H1 (cell line): ENCODE measurements around the gene KIAA1143. TPM values are rescaled to one million over a fixed set of nuclear protein-coding genes. Genes with fewer than 3 reads are reported as not detected.

Experiments used
- CTCF ChIA-PET: fragments of 300-600 bp; sonication (Branson Sonifier 250); formaldehyde crosslinking; loops from one replicate; lab custom pipeline; 2021; ENCODE audit not compliant: partially characterized antibody; lab: Charles Lee
- POLR2A ChIA-PET: fragments of 300-600 bp; sonication (Branson Sonifier 250); formaldehyde crosslinking; loops from one replicate; lab custom pipeline; 2021; ENCODE audit warnings: inconsistent platforms; ENCODE audit not compliant: partially characterized antibody; lab: Charles Lee
- DNase-seq, 2 experiments: peaks; one replicate each; pipeline versions ENCODE4 v3.0.0 to v3.0.0-alpha.2; 2010 to 2022; ENCODE audit warnings: low spot score in 2 of 2, low read depth in 1 of 2, mixed read lengths in 1 of 2
- FAIRE-seq: peaks from 2 replicates; lab custom pipeline; 2011; peaks lifted over from hg19 to GRCh38; lab: Jason Lieb, UNC
- H2AFZ ChIP-seq: 2 replicates; pipeline ENCODE4 v1.8.1; 2012; ENCODE audit warnings: low read length, inconsistent platforms
- H2AK5ac ChIP-seq: 2 replicates; pipeline ENCODE4 v1.6.1; 2013; ENCODE audit warnings: low read depth, low read length
- H2BK120ac ChIP-seq: replicated peaks from 2 replicates; pipeline ENCODE3; 2013; ENCODE audit warnings: low read depth, low read length, inconsistent platforms
- H2BK12ac ChIP-seq: 2 replicates; pipeline ENCODE4 v1.6.1; 2013; ENCODE audit warnings: low read depth, low read length
- H2BK15ac ChIP-seq: 2 replicates; pipeline ENCODE4 v1.6.1; 2013; ENCODE audit warnings: low read length
- H2BK20ac ChIP-seq: 2 replicates; pipeline ENCODE4 v1.6.1; 2013; ENCODE audit warnings: low read length
- H2BK5ac ChIP-seq: 2 replicates; pipeline ENCODE4 v1.6.1; 2013; ENCODE audit warnings: low read depth, low read length
- H3K14ac ChIP-seq: 2 replicates; pipeline ENCODE4 v1.6.1; 2013; ENCODE audit warnings: inconsistent platforms; ENCODE audit not compliant: insufficient read length
- H3K18ac ChIP-seq: 2 replicates; pipeline ENCODE4 v1.6.1; 2013; ENCODE audit warnings: low read length; ENCODE audit errors: extremely low read depth
- H3K23ac ChIP-seq: 2 replicates; pipeline ENCODE4 v1.6.1; 2013; ENCODE audit warnings: inconsistent platforms; ENCODE audit not compliant: insufficient read length
- H3K23me2 ChIP-seq: 2 replicates; pipeline ENCODE4 v1.6.1; 2013; ENCODE audit warnings: low read depth, low read length
- H3K27ac ChIP-seq: 2 replicates; pipeline ENCODE4 v1.6.1; 2011; ENCODE audit warnings: low read depth, low read length, inconsistent platforms
- H3K27me3 ChIP-seq, 4 experiments: replicated peaks in 1 of 4; 1 replicate in 1 of 4; 2 replicates in 3 of 4; pipeline versions ENCODE4 v1.6.1 to v1.8.1; 2011 to 2013; ENCODE audit warnings: low read length in 3 of 4, mild to moderate bottlenecking in 3 of 4, inconsistent platforms in 2 of 4, mixed read lengths in 2 of 4, moderate library complexity in 1 of 4; ENCODE audit not compliant: control insufficient read depth in 3 of 4, insufficient read depth in 3 of 4; ENCODE audit errors: extremely low read depth in 1 of 4
- H3K36me3 ChIP-seq, 4 experiments: 2 replicates each; pipeline versions ENCODE4 v1.6.1 to v1.8.1; 2011 to 2013; ENCODE audit warnings: mild to moderate bottlenecking in 4 of 4, low read length in 3 of 4, moderate library complexity in 2 of 4, control low read depth in 1 of 4, inconsistent platforms in 1 of 4; ENCODE audit not compliant: insufficient read depth in 4 of 4, control insufficient read depth in 2 of 4
- H3K4ac ChIP-seq: replicated peaks from 2 replicates; pipeline ENCODE3; 2013; ENCODE audit warnings: low read length, low read depth, mixed read lengths, inconsistent platforms; ENCODE audit not compliant: insufficient read length
- H3K4me1 ChIP-seq, 4 experiments: replicated peaks in 1 of 4; 1 replicate in 1 of 4; 2 replicates in 3 of 4; pipeline versions ENCODE4 v1.6.1 to v1.8.1; 2011 to 2013; ENCODE audit warnings: low read length in 3 of 4, inconsistent platforms in 2 of 4, mixed read lengths in 1 of 4; ENCODE audit not compliant: insufficient read depth in 4 of 4, control insufficient read depth in 3 of 4
- H3K4me2 ChIP-seq, 2 experiments: 2 replicates each; pipeline versions ENCODE4 v1.6.1 to v1.8.1; 2011 to 2013; ENCODE audit warnings: low read depth in 2 of 2, low read length in 2 of 2, control low read depth in 1 of 2, inconsistent platforms in 1 of 2, mild to moderate bottlenecking in 1 of 2; ENCODE audit not compliant: insufficient read depth in 1 of 2
- H3K4me3 ChIP-seq, 4 experiments: fragments of 200-600, 300-600 bp in 1 of 4; sonication (generic), shearing (Covaris generic), sonication (Bioruptor Twin) in 1 of 4; 2 replicates each; pipeline versions ENCODE4 v1.5.1 to v1.8.1; 2011 to 2016; ENCODE audit warnings: low read length in 4 of 4, low read depth in 3 of 4, control low read depth in 2 of 4, inconsistent platforms in 2 of 4, mild to moderate bottlenecking in 2 of 4, mixed read lengths in 1 of 4, moderate library complexity in 1 of 4; ENCODE audit not compliant: insufficient read depth in 2 of 4; ENCODE audit errors: extremely low read depth in 1 of 4
- H3K56ac ChIP-seq: replicated peaks from 2 replicates; pipeline ENCODE3; 2013; ENCODE audit warnings: low read depth, mild to moderate bottlenecking, mixed read lengths, low read length, inconsistent platforms; ENCODE audit not compliant: insufficient read length
- H3K79me1 ChIP-seq: 2 replicates; pipeline ENCODE4 v1.6.1; 2013; ENCODE audit warnings: low read depth, low read length, control low read depth
- H3K79me2 ChIP-seq, 2 experiments: 2 replicates each; pipeline versions ENCODE4 v1.6.1 to v1.8.1; 2012 to 2013; ENCODE audit warnings: low read length in 2 of 2, mild to moderate bottlenecking in 2 of 2, inconsistent platforms in 1 of 2; ENCODE audit not compliant: insufficient read depth in 2 of 2, control insufficient read depth in 1 of 2
- H3K9ac ChIP-seq, 4 experiments: replicated peaks in 1 of 4; 1 replicate in 1 of 4; 2 replicates in 3 of 4; pipeline versions ENCODE4 v1.6.1 to v1.8.1; 2011 to 2013; ENCODE audit warnings: low read depth in 3 of 4, low read length in 3 of 4, control low read depth in 2 of 4, mild to moderate bottlenecking in 2 of 4, moderate library complexity in 2 of 4, inconsistent platforms in 1 of 4; ENCODE audit errors: extremely low read depth in 1 of 4
- H3K9me3 ChIP-seq, 2 experiments: 2 replicates each; pipeline versions ENCODE4 v1.6.1 to v1.8.1; 2012 to 2013; ENCODE audit warnings: mild to moderate bottlenecking in 2 of 2, moderate library complexity in 2 of 2, control low read depth in 1 of 2, inconsistent platforms in 1 of 2, low read depth in 1 of 2, low read length in 1 of 2, mixed read lengths in 1 of 2; ENCODE audit not compliant: insufficient read depth in 2 of 2
- H4K20me1 ChIP-seq, 2 experiments: replicated peaks in 1 of 2; 2 replicates each; pipeline versions ENCODE3 to v1.8.1; 2011 to 2013; ENCODE audit warnings: inconsistent platforms in 2 of 2, low read length in 2 of 2, mild to moderate bottlenecking in 1 of 2; ENCODE audit not compliant: insufficient read depth in 2 of 2, control insufficient read depth in 1 of 2
- H4K5ac ChIP-seq: 2 replicates; pipeline ENCODE4 v1.6.1; 2013; ENCODE audit warnings: low read length, low read depth, mixed read lengths, inconsistent platforms; ENCODE audit not compliant: insufficient read length
- H4K8ac ChIP-seq: 2 replicates; pipeline ENCODE4 v1.8.0; 2013; ENCODE audit warnings: mild to moderate bottlenecking, moderate library complexity, low read length, inconsistent platforms; ENCODE audit not compliant: insufficient read depth; ENCODE audit errors: extremely low read depth
- H4K91ac ChIP-seq: replicated peaks from 2 replicates; pipeline ENCODE3; 2013; ENCODE audit warnings: low read length, mixed read lengths, inconsistent platforms; ENCODE audit not compliant: insufficient read length
- CHD1 ChIP-seq: IDR thresholded peaks from 2 replicates; pipeline ENCODE4 v1.6.1; 2012; ENCODE audit warnings: low read depth, low read length, improper control_type of control experiment
- JUN ChIP-seq: IDR thresholded peaks from 2 replicates; pipeline ENCODE4 v1.6.1; 2011; ENCODE audit warnings: low read depth, mild to moderate bottlenecking, improper control_type of control experiment, low read length
- SP1 ChIP-seq: IDR thresholded peaks from 2 replicates; pipeline ENCODE4 v1.6.1; 2011; ENCODE audit warnings: low read depth, low read length
- SUZ12 ChIP-seq: fragments of 200-600 bp; sonication (generic); IDR thresholded peaks from 2 replicates; pipeline ENCODE4 v1.6.1; 2012; ENCODE audit warnings: mild to moderate bottlenecking, inconsistent platforms, low read length, moderate library complexity, mixed read lengths
- polyA plus RNA-seq, 7 experiments: library from polyadenylated mRNA; depleted of rRNA in 3 of 7; stranded (reverse) in 5 of 7; unstranded in 2 of 7; fragments of >200 nt in 5 of 7; fragments of 200-250 nt in 2 of 7; gene quantifications; 1 replicate in 5 of 7; 2 replicates in 1 of 7; 4 replicates in 1 of 7; pipeline versions ENCODE4 v1.2.1 to v1.2.3, GENCODE V29; 2011 to 2013; ENCODE audit warnings: missing spikeins in 2 of 7, mixed read lengths in 2 of 7
- total RNA-seq: library from RNA; stranded (reverse); fragmentation: NEBNext Ultra II Directional; extraction: Animal tissue kit (Norgen Biotek cat#: 25700); gene quantifications from 2 replicates; pipeline ENCODE4 v1.2.1, GENCODE V29; 2021

Gene KIAA1143
- total and polyA plus RNA-seq, 2 of the 8 experiments (the other 6 are each of a cell fraction or from before 2014, with no cell fraction given): 16.2 to 67.2 TPM

GRCh38 chr3:44764248-44764647, 2.8 kb upstream of the KIAA1143 start:
- ChIA-PET CTCF (no interaction called here), POLR2A (no interaction called here)
- Histone ChIP-seq H4K20me1 (no peaks in the 10 kb centered on the region), H3K23ac (no peak overlapping the region), H3K4me1 (no peaks in the 10 kb centered on the region; a peak in 1 of 7 replicates), H2AK5ac (no peak overlapping the region), H2BK15ac (no peak overlapping the region), H4K91ac (no peak overlapping the region), H2AFZ (no peak overlapping the region), H4K5ac (no peak overlapping the region), H3K27me3 (no peaks in the 10 kb centered on the region), H2BK20ac (no peak overlapping the region), H4K8ac (no peak overlapping the region), H3K14ac (no peak overlapping the region), H3K23me2 (peaks cover 2% of the 10 kb centered on the region; the same call in 1 of the 2 replicates), H3K56ac (no peak overlapping the region), H3K36me3 (peaks cover 3 to 32% (median 13%) of the 10 kb centered on the region in 4 experiments), H2BK5ac (no peak overlapping the region), H3K9ac (no peak overlapping the region), H3K79me1 (peaks cover 5% of the 10 kb centered on the region; the same call in 1 of the 2 replicates), H3K18ac (no peak overlapping the region)
- no peak for FAIRE-seq
- DNase-seq: no peak
- no peak for TF ChIP-seq SP1
- TF ChIP-seq CHD1: no peak
- TF ChIP-seq SUZ12: no peak
- no peak for TF ChIP-seq JUN
- TF ChIP-seq, all 59 proteins: peak for 0
- peaks cover 7 to 14% of the 10 kb centered on the region in 2 experiments for H3K9me3 ChIP-seq
- no peak overlapping the region for H2BK12ac ChIP-seq
- H2BK120ac ChIP-seq: no peak overlapping the region
- H3K4me2 ChIP-seq: no peak overlapping the region
- no peak overlapping the region for H3K27ac ChIP-seq
- peaks cover 0 to 70% of the 10 kb centered on the region in 2 experiments; a peak in 3 of 4 replicates for H3K79me2 ChIP-seq
- H3K4ac ChIP-seq: no peak overlapping the region
- no peak overlapping the region for H3K4me3 ChIP-seq
